ENCODE measurements around the gene PLCL2.

The PLCL2 gene

GRCh38 chr3:16937326-16937845, 52.6 kb downstream of the PLCL2 start:
- no peaks in the 10 kb centered on the region for H3K36me3 ChIP-seq (ENCODE audit: control insufficient read depth in 1 of 2, insufficient read depth in 2 of 2, low read depth in 1 of 2, low read length in 2 of 2)
- H3K27me3 ChIP-seq (ENCODE audit: control insufficient read depth in 1 of 2, insufficient read depth in 1 of 2, low read length in 2 of 2), result no peaks in the 10 kb centered on the region
- H3K4me2 ChIP-seq (ENCODE audit: low read length, poor library complexity, severe bottlenecking), result no peak overlapping the region
- H2BK12ac ChIP-seq (ENCODE audit: low read length in 2 of 2), result no peak overlapping the region
- H3K4me1 ChIP-seq (ENCODE audit: control insufficient read depth, insufficient read depth, low read depth, low read length), result no peaks in the 10 kb centered on the region
- WGBS, result 92% methylated on average over 6 of the region's 6 CpGs
- no peaks in the 10 kb centered on the region for H3K9me3 ChIP-seq (ENCODE audit: control insufficient read depth, low read length)
- DNase-seq, result no peak
- H2BK5ac ChIP-seq (ENCODE audit: low read depth, low read length, poor library complexity, severe bottlenecking), result no peak overlapping the region
- no peak overlapping the region for H2BK15ac ChIP-seq (ENCODE audit: low read depth, poor library complexity, severe bottlenecking)
- no peak overlapping the region for H3K4ac ChIP-seq (ENCODE audit: low read depth in 1 of 2, low read length in 2 of 2)
- no peak overlapping the region for H3K4me3 ChIP-seq (ENCODE audit: insufficient read depth in 1 of 2, low read depth in 1 of 2, low read length in 2 of 2)
- no peak overlapping the region for H3K23ac ChIP-seq (ENCODE audit: low read length in 2 of 2)
- no peaks in the 10 kb centered on the region for H3K79me1 ChIP-seq (replicated peaks; ENCODE audit: low read length, poor library complexity, severe bottlenecking)
- no peak overlapping the region for H3K14ac ChIP-seq (ENCODE audit: low read length in 2 of 2)
- no peak overlapping the region for H3K9ac ChIP-seq (ENCODE audit: low read length)
- H2AK5ac ChIP-seq (ENCODE audit: low read length, severe bottlenecking), result no peak overlapping the region
- H3K27ac ChIP-seq (ENCODE audit: low read length, poor library complexity, severe bottlenecking), result no peak overlapping the region
- no peak overlapping the region for H3K18ac ChIP-seq (ENCODE audit: low read depth in 1 of 2, low read length in 2 of 2)
- no peak overlapping the region for H2AFZ ChIP-seq (ENCODE audit: low read depth, low read length)
- H4K91ac ChIP-seq (ENCODE audit: low read length), result no peak overlapping the region
- H2BK120ac ChIP-seq (ENCODE audit: low read depth, low read length), result no peak overlapping the region
- H4K8ac ChIP-seq (ENCODE audit: low read length), result no peak overlapping the region

GRCh38 chr3:16940769-16941700, 56.3 kb downstream of the PLCL2 start:
- Histone ChIP-seq H3K9me3 (ENCODE audit: control insufficient read depth, low read length) (no peaks in the 10 kb centered on the region), H2AK5ac (ENCODE audit: low read length, severe bottlenecking) (no peak overlapping the region), H3K14ac (ENCODE audit: low read length in 2 of 2) (peak overlapping the region in 1 of 2 experiments; percentile 55), H3K18ac (ENCODE audit: low read depth in 1 of 2, low read length in 2 of 2) (no peak overlapping the region), H3K4me2 (ENCODE audit: low read length, poor library complexity, severe bottlenecking) (no peak overlapping the region), H3K4me3 (ENCODE audit: insufficient read depth in 1 of 2, low read depth in 1 of 2, low read length in 2 of 2) (no peak overlapping the region), H3K4ac (ENCODE audit: low read depth in 1 of 2, low read length in 2 of 2) (no peak overlapping the region), H2BK5ac (ENCODE audit: low read depth, low read length, poor library complexity, severe bottlenecking) (no peak overlapping the region), H2BK15ac (ENCODE audit: low read depth, poor library complexity, severe bottlenecking) (no peak overlapping the region), H4K8ac (ENCODE audit: low read length) (no peak overlapping the region), H3K9ac (ENCODE audit: low read length) (no peak overlapping the region), H4K91ac (ENCODE audit: low read length) (no peak overlapping the region), H2BK12ac (ENCODE audit: low read length in 2 of 2) (no peak overlapping the region), H3K4me1 (ENCODE audit: control insufficient read depth, insufficient read depth, low read depth, low read length) (no peaks in the 10 kb centered on the region), H3K27ac (ENCODE audit: low read length, poor library complexity, severe bottlenecking) (no peak overlapping the region), H3K79me1 (replicated peaks; ENCODE audit: low read length, poor library complexity, severe bottlenecking) (no peaks in the 10 kb centered on the region), H3K36me3 (ENCODE audit: control insufficient read depth in 1 of 2, insufficient read depth in 2 of 2, low read depth in 1 of 2, low read length in 2 of 2) (peaks cover 0 to 3% of the 10 kb centered on the region in 2 experiments), H3K23ac (ENCODE audit: low read length in 2 of 2) (no peak overlapping the region), H2AFZ (ENCODE audit: low read depth, low read length) (no peak overlapping the region), H3K27me3 (ENCODE audit: control insufficient read depth in 1 of 2, insufficient read depth in 1 of 2, low read length in 2 of 2) (no peaks in the 10 kb centered on the region), H2BK120ac (ENCODE audit: low read depth, low read length) (no peak overlapping the region)
- DNase-seq, result no peak
- 89% methylated on average over 7 of the region's 7 CpGs for WGBS

- H2BK15ac ChIP-seq (ENCODE audit: low read depth, poor library complexity, severe bottlenecking), result no peak overlapping the region
- no peak overlapping the region for H3K27ac ChIP-seq (ENCODE audit: low read length, poor library complexity, severe bottlenecking)
- no peak overlapping the region for H3K9ac ChIP-seq (ENCODE audit: low read length)
- H2AK5ac ChIP-seq (ENCODE audit: low read length, severe bottlenecking), result no peak overlapping the region
- no peaks in the 10 kb centered on the region for H3K9me3 ChIP-seq (ENCODE audit: control insufficient read depth, low read length)
- no peak overlapping the region for H3K4me3 ChIP-seq (ENCODE audit: insufficient read depth in 1 of 2, low read depth in 1 of 2, low read length in 2 of 2)
- no peak overlapping the region for H4K8ac ChIP-seq (ENCODE audit: low read length)
- H3K18ac ChIP-seq (ENCODE audit: low read depth in 1 of 2, low read length in 2 of 2), result no peak overlapping the region
- no peak overlapping the region for H4K91ac ChIP-seq (ENCODE audit: low read length)
- H3K36me3 ChIP-seq (ENCODE audit: control insufficient read depth in 1 of 2, insufficient read depth in 2 of 2, low read depth in 1 of 2, low read length in 2 of 2), result peaks cover 0 to 3% of the 10 kb centered on the region in 2 experiments
- H2BK120ac ChIP-seq (ENCODE audit: low read depth, low read length), result no peak overlapping the region
- H2BK12ac ChIP-seq (ENCODE audit: low read length in 2 of 2), result no peak overlapping the region
- no peak for DNase-seq
- WGBS, result no CpG with 5 or more reads among the region's 1 CpG
- H3K4me1 ChIP-seq (ENCODE audit: control insufficient read depth, insufficient read depth, low read depth, low read length), result no peaks in the 10 kb centered on the region
- H3K79me1 ChIP-seq (replicated peaks; ENCODE audit: low read length, poor library complexity, severe bottlenecking), result no peaks in the 10 kb centered on the region
- no peak overlapping the region for H2AFZ ChIP-seq (ENCODE audit: low read depth, low read length)
- H3K27me3 ChIP-seq (ENCODE audit: control insufficient read depth in 1 of 2, insufficient read depth in 1 of 2, low read length in 2 of 2), result no peaks in the 10 kb centered on the region
- no peak overlapping the region for H3K4me2 ChIP-seq (ENCODE audit: low read length, poor library complexity, severe bottlenecking)
- H3K14ac ChIP-seq (ENCODE audit: low read length in 2 of 2), result no peak overlapping the region
- no peak overlapping the region for H2BK5ac ChIP-seq (ENCODE audit: low read depth, low read length, poor library complexity, severe bottlenecking)
- H3K4ac ChIP-seq (ENCODE audit: low read depth in 1 of 2, low read length in 2 of 2), result no peak overlapping the region
- H3K23ac ChIP-seq (ENCODE audit: low read length in 2 of 2), result no peak overlapping the region
These were observed 58.2 kb downstream of the PLCL2 start for GRCh38 chr3:16942955-16943354.

- Histone ChIP-seq H3K4me1 (ENCODE audit: control insufficient read depth, insufficient read depth, low read depth, low read length) (no peaks in the 10 kb centered on the region), H3K9me3 (ENCODE audit: control insufficient read depth, low read length) (no peaks in the 10 kb centered on the region), H3K4me3 (ENCODE audit: insufficient read depth in 1 of 2, low read depth in 1 of 2, low read length in 2 of 2) (no peak overlapping the region), H3K79me1 (replicated peaks; ENCODE audit: low read length, poor library complexity, severe bottlenecking) (no peaks in the 10 kb centered on the region), H3K18ac (ENCODE audit: low read depth in 1 of 2, low read length in 2 of 2) (no peak overlapping the region), H2BK120ac (ENCODE audit: low read depth, low read length) (no peak overlapping the region), H3K9ac (ENCODE audit: low read length) (no peak overlapping the region), H3K27me3 (ENCODE audit: control insufficient read depth in 1 of 2, insufficient read depth in 1 of 2, low read length in 2 of 2) (no peaks in the 10 kb centered on the region), H4K8ac (ENCODE audit: low read length) (no peak overlapping the region), H3K4me2 (ENCODE audit: low read length, poor library complexity, severe bottlenecking) (no peak overlapping the region), H3K23ac (ENCODE audit: low read length in 2 of 2) (no peak overlapping the region), H3K27ac (ENCODE audit: low read length, poor library complexity, severe bottlenecking) (no peak overlapping the region), H2BK12ac (ENCODE audit: low read length in 2 of 2) (no peak overlapping the region), H3K4ac (ENCODE audit: low read depth in 1 of 2, low read length in 2 of 2) (no peak overlapping the region), H2AK5ac (ENCODE audit: low read length, severe bottlenecking) (no peak overlapping the region), H2AFZ (ENCODE audit: low read depth, low read length) (no peak overlapping the region), H3K36me3 (ENCODE audit: control insufficient read depth in 1 of 2, insufficient read depth in 2 of 2, low read depth in 1 of 2, low read length in 2 of 2) (peaks cover 0 to 3% of the 10 kb centered on the region in 2 experiments), H3K14ac (ENCODE audit: low read length in 2 of 2) (no peak overlapping the region), H2BK15ac (ENCODE audit: low read depth, poor library complexity, severe bottlenecking) (no peak overlapping the region), H4K91ac (ENCODE audit: low read length) (no peak overlapping the region), H2BK5ac (ENCODE audit: low read depth, low read length, poor library complexity, severe bottlenecking) (no peak overlapping the region)
- no peak for DNase-seq
These were observed 59.1 kb downstream of the PLCL2 start for GRCh38 chr3:16943857-16944256.

Data from mesenchymal stem cell (in vitro differentiated cells and primary cell).